Neutrophil (primary cell): Measurements from ENCODE around the gene CAMK2G.
A peak's percentile ranks its signal among the peaks of the same experiment; 100 is the strongest.

Experiments used
- H3K27ac ChIP-seq: fragments of 200-600 bp; sonication (generic); 2 replicates; pipeline ENCODE4 v1.5.1; 2016; ENCODE audit warnings: mild to moderate bottlenecking, moderate library complexity
- H3K27me3 ChIP-seq: fragments of 200-600 bp; sonication (generic); 2 replicates; pipeline ENCODE4 v1.6.0; 2016; ENCODE audit warnings: mild to moderate bottlenecking
- H3K36me3 ChIP-seq: fragments of 200-600 bp; sonication (generic); 2 replicates; pipeline ENCODE4 v1.5.1; 2017
- H3K4me1 ChIP-seq, 2 experiments: fragments of 200-600 bp in 1 of 2; sonication (generic) in 1 of 2; 1 replicate in 1 of 2; 2 replicates in 1 of 2; pipeline versions ENCODE4 v1.5.1 to v1.6.1; 2013 to 2016; ENCODE audit warnings: low read depth in 1 of 2, low read length in 1 of 2, mild to moderate bottlenecking in 1 of 2, moderate library complexity in 1 of 2; ENCODE audit not compliant: control insufficient read depth in 1 of 2, insufficient read depth in 1 of 2
- H3K4me3 ChIP-seq, 2 experiments: fragments of 200-600 bp in 1 of 2; sonication (generic) in 1 of 2; 1 replicate in 1 of 2; 2 replicates in 1 of 2; pipeline ENCODE4 v1.5.1; 2013 to 2016; ENCODE audit warnings: low read depth in 1 of 2, low read length in 1 of 2, mild to moderate bottlenecking in 1 of 2, moderate library complexity in 1 of 2
- H3K9me3 ChIP-seq: fragments of 200-600 bp; sonication (generic); 2 replicates; pipeline ENCODE4 v1.5.1; 2016
- CTCF ChIP-seq: fragments of 200-600 bp; sonication (generic); IDR thresholded peaks from 2 replicates; pipeline ENCODE4 v1.5.1; 2016; ENCODE audit warnings: antibody characterized with exemption

CAMK2G gene

GRCh38 chr10:73906524-73907447 is 32.4 kb upstream of the CAMK2G start:
- H3K27ac ChIP-seq = peak overlapping the region; percentile 33
- H3K4me3 ChIP-seq = no peak overlapping the region
- H3K4me1 ChIP-seq = peaks cover 65 to 69% of the 10 kb centered on the region in 2 experiments
- H3K27me3 ChIP-seq = no peaks in the 10 kb centered on the region
- TF ChIP-seq CTCF = no peak
- no peaks in the 10 kb centered on the region for H3K36me3 ChIP-seq
- H3K9me3 ChIP-seq = no peaks in the 10 kb centered on the region

DNA sequence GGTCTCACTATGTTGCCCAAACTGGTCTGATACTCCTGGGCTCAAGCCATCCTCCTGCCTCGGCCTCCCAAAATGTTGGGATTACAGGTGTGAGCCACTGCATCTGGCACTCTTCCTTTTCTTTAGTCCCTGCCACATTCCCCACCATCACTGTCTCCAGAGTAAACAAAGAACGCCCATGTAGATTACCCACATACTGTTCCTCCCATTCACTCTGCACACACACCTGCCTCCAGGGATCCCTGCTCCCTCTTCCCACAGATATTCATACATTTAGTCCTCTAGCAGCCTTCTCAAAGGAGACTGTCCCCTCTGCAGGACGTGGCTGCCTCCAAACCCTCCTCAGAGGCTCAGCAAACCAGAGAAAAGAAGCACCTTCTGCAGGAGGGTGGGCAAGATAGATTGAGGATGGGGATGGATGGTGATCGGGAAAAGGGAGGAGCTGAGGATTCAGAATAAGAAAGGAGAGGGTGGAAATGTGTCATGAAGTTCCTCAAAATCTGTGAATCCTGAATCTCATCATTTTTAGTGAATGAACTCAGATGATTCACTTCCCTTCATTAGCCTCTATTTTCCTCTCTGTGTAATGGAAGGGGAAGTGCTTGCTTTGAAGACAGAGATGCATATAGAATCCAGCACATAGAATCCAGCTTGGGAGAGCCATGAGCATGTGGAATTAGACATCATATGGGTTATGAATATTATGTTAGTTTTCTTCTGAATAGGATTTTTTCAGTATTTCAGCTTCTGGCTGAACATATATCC is 31.1 kb upstream of the CAMK2G start:
- no peaks in the 10 kb centered on the region for H3K27me3 ChIP-seq
- H3K4me1 ChIP-seq = peaks cover 58 to 61% of the 10 kb centered on the region in 2 experiments
- no peak overlapping the region for H3K4me3 ChIP-seq
- no peaks in the 10 kb centered on the region for H3K36me3 ChIP-seq
- H3K27ac ChIP-seq = peak overlapping the region; percentile 26
- no peak for TF ChIP-seq CTCF
- no peaks in the 10 kb centered on the region for H3K9me3 ChIP-seq

DNA sequence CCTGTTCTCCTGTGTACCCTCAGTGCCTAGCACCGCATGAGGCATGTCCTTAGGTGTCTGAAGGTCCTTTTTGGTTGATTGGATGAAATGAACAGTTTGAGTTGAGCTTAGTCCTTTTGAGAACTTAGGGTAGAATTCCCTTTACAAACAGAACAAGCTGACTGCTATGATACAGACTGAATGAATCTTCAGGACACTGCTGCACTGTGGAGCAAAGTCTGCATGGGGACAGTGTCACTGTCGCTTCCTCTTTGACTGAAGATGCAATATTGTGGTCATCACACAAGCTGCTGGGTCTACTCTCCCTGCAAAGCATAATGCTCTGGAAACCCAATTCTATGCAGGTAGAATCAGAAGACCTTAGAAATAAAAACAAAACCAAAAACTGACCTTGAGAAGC is 28.0 kb upstream of the CAMK2G start:
- H3K4me1 ChIP-seq = peaks cover 38 to 42% of the 10 kb centered on the region in 2 experiments
- H3K36me3 ChIP-seq = no peaks in the 10 kb centered on the region
- H3K27me3 ChIP-seq = no peaks in the 10 kb centered on the region
- no peaks in the 10 kb centered on the region for H3K9me3 ChIP-seq
- TF ChIP-seq CTCF = no peak
- H3K27ac ChIP-seq = peak overlapping the region; percentile 25
- H3K4me3 ChIP-seq = no peak overlapping the region

DNA sequence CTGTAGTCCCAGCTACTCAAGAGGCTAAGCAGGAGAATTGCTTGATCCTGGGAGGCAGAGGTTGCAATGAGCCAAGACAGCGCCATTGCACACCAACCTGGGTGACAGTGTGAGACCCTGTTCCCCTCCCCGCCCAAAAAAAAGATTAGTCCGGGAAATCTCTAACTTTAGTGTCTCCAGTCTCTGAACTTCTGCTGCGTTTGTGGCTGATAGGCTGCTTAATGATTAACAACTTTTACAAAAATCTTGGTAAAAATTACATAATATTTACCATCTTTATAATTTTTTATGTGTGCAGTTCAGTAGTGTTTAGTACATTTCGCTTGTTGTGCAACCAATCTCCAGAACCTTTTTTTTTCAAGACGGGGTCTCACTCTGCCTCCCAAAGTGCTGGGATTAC is 26.9 kb upstream of the CAMK2G start:
- Histone ChIP-seq H3K4me1 (peaks cover 27 to 31% of the 10 kb centered on the region in 2 experiments), H3K27ac (no peak overlapping the region), H3K4me3 (no peak overlapping the region), H3K27me3 (no peaks in the 10 kb centered on the region), H3K36me3 (no peaks in the 10 kb centered on the region), H3K9me3 (no peaks in the 10 kb centered on the region)
- TF ChIP-seq CTCF = no peak

DNA sequence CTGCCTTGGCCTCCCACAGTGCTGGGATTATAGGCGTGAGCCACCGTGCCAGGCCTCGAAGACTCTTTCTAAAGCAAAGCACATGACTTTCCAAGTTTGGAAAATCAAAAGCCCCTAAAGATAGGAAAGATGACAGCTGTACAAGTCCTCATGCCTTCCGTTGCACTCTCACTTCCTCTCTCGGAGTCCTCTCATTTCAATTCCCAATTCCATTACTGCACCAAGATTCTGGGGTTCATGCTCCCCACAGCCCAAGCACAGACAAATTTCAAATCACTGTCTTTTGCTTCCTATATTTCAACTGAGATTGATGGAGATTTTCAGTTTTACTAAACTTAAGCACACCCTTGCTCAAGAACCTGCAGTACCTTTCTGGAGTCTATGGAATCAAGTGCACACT is 25.7 kb upstream of the CAMK2G start:
- H3K27me3 ChIP-seq = no peaks in the 10 kb centered on the region
- no peaks in the 10 kb centered on the region for H3K36me3 ChIP-seq
- no peak overlapping the region for H3K27ac ChIP-seq
- no peaks in the 10 kb centered on the region for H3K9me3 ChIP-seq
- H3K4me3 ChIP-seq = no peak overlapping the region
- H3K4me1 ChIP-seq = peaks cover 22 to 24% of the 10 kb centered on the region in 2 experiments
- no peak for TF ChIP-seq CTCF
